ENCODE data around the gene PCK2. TPM values are rescaled to one million over a fixed set of nuclear protein-coding genes. Genes with fewer than 3 reads are reported as not detected.

PCK2 gene
- total and polyA plus RNA-seq, 2 of the 13 experiments (the other 11 are each of a cell fraction or from before 2014, with no cell fraction given) = 129 to 272 TPM

DNA sequence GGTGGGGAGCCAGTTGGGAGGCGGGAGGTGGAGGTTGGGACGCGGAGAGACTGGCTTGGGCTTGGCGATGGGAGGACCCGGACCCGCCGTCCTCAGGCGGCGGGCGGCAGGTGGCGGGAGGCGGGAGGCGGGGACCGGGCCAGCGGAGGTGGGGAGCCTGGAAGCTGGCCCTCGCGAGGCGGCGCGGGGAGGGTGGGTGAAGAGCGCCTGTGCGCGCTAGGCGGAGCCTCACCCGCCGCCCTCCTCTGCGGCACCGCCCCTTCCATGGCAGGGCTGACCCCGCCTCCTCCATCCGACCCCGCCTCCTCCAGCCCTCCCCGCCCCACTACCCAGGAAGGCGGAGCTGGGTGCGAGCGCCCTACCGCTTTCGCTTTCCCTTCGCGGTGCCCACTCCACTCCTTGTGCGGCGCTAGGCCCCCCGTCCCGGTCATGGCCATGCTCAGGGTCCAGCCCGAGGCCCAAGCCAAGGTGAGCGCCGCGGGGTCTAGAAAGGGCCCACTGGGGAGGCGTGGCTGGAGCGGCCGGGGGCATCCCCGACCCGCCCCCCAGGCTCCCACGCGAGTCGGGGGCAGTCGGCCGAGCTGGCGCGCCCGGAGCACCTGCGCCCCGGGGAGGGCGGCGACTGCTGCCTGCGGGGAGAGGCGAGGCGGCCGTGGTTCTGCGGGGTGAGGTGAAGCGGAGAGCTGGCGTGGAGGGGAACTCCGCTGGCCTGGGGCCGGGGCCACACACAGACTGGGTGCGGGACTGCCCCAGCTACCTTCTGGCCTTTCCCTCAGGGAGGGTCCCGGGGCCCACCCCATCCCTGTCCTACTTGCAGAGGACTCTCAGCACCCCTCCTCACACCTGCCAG, 41.9 kb downstream of the PCK2 start, which contains the start of gene PSME1 (continued):
- TF ChIP-seq, protein P1, sequence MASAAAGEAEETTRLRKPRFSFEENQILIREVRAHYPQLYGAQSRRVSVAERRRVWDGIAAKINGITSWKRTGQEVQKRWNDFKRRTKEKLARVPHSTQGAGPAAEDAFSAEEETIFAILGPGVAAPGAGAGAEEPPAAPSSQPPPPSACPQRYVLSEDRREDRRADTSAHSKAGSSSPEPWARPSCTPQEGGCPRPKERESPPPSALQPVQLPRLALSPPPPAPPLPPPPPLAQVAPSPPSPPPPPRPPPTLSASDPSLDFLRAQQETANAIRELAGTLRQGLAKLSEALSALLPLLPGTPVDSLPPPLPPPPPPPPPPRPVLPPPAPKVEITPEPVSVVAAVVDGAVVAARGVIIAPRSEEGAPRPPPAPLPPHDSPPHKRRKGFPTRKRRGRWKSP (CRISPR knock-in tag; IDR thresholded peaks at IDR 0.05) = no peak
- TF ChIP-seq, protein P2, sequence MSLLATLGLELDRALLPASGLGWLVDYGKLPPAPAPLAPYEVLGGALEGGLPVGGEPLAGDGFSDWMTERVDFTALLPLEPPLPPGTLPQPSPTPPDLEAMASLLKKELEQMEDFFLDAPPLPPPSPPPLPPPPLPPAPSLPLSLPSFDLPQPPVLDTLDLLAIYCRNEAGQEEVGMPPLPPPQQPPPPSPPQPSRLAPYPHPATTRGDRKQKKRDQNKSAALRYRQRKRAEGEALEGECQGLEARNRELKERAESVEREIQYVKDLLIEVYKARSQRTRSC (CRISPR knock-in tag; IDR thresholded peaks at IDR 0.05; ENCODE audit: low read depth) = peak; percentile 65; the same call in 1 of the 2 replicates
- TF ChIP-seq RBM39 (IDR thresholded peaks at IDR 0.05; ENCODE audit: low read depth, low read length, poor library complexity, severe bottlenecking) = peak; percentile 73
- TF ChIP-seq ZNF709 (CRISPR knock-in tag; IDR thresholded peaks at IDR 0.05) = no peak
- TF ChIP-seq MBD4 (IDR thresholded peaks at IDR 0.05; ENCODE audit: borderline replicate concordance, low read length) = no peak
- TF ChIP-seq ZNF20 (CRISPR knock-in tag; IDR thresholded peaks at IDR 0.05) = no peak
- peak; percentile 96 for TF ChIP-seq PHF8 (CRISPR knock-in tag; IDR thresholded peaks at IDR 0.05)
- peak; percentile 89; the same call in 1 of the 2 replicates for TF ChIP-seq IRX3 (CRISPR knock-in tag; IDR thresholded peaks at IDR 0.05; ENCODE audit: borderline replicate concordance, low read depth)
- TF ChIP-seq, protein P3, sequence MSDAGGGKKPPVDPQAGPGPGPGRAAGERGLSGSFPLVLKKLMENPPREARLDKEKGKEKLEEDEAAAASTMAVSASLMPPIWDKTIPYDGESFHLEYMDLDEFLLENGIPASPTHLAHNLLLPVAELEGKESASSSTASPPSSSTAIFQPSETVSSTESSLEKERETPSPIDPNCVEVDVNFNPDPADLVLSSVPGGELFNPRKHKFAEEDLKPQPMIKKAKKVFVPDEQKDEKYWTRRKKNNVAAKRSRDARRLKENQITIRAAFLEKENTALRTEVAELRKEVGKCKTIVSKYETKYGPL (CRISPR knock-in tag; IDR thresholded peaks at IDR 0.05) = no peak
- TF ChIP-seq, protein P4, sequence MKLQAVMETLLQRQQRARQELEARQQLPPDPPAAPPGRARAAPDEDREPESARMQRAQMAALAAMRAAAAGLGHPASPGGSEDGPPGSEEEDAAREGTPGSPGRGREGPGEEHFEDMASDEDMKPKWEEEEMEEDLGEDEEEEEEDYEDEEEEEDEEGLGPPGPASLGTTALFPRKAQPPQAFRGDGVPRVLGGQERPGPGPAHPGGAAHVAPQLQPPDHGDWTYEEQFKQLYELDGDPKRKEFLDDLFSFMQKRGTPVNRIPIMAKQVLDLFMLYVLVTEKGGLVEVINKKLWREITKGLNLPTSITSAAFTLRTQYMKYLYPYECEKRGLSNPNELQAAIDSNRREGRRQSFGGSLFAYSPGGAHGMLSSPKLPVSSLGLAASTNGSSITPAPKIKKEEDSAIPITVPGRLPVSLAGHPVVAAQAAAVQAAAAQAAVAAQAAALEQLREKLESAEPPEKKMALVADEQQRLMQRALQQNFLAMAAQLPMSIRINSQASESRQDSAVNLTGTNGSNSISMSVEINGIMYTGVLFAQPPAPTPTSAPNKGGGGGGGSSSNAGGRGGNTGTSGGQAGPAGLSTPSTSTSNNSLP (IDR thresholded peaks at IDR 0.05; ENCODE audit: low read depth, low read length) = no peak
